ENCODE data around the gene TMEM247. TPM values are rescaled to one million over a fixed set of nuclear protein-coding genes. Genes with fewer than 3 reads are reported as not detected.

Gene TMEM247
- total and polyA plus RNA-seq, 10 of the 15 experiments (the other 5 are each of a cell fraction or from before 2014, with no cell fraction given), result not detected

GRCh38 chr2:46435353-46435752, 44.0 kb upstream of the TMEM247 start (continued):
- TF ChIP-seq RELB (IDR thresholded peaks at IDR 0.05; ENCODE audit: low read depth), result 0 out of 2 replicates have a peak, but pooled peaks have one; percentile 51
- no peak for TF ChIP-seq ZNF592 (IDR thresholded peaks at IDR 0.05)
- TF ChIP-seq EP300 (IDR thresholded peaks at IDR 0.05; ENCODE audit: borderline replicate concordance in 1 of 2, control insufficient read depth in 1 of 2, low read depth in 2 of 2, low read length in 2 of 2), result peak in 1 of 2 experiments; percentile 48; a peak in 1 of 4 replicates
- TF ChIP-seq ZNF24 (IDR thresholded peaks at IDR 0.05), result no peak
- no peak for TF ChIP-seq RELA (IDR thresholded peaks at IDR 0.05; ENCODE audit: borderline replicate concordance, partially characterized antibody)
- no peak for TF ChIP-seq ZNF207 (IDR thresholded peaks at IDR 0.05; ENCODE audit: borderline replicate concordance)
- TF ChIP-seq PRDM15 (CRISPR knock-in tag; IDR thresholded peaks at IDR 0.05), result no peak
- TF ChIP-seq SMAD1 (IDR thresholded peaks at IDR 0.05; ENCODE audit: low read depth, partially characterized antibody), result no peak
- TF ChIP-seq NR2C1 (IDR thresholded peaks at IDR 0.05), result no peak
- TF ChIP-seq BCL11A (IDR thresholded peaks at IDR 0.05; ENCODE audit: low read depth, low read length), result 0 out of 2 replicates have a peak, but pooled peaks have one; percentile 16
- TF ChIP-seq MAX (IDR thresholded peaks at IDR 0.05; ENCODE audit: low read depth, low read length), result no peak
- TF ChIP-seq MYB (IDR thresholded peaks at IDR 0.05; ENCODE audit: borderline replicate concordance, low read depth, low read length), result no peak
- no peak for TF ChIP-seq SP1 (IDR thresholded peaks at IDR 0.05; ENCODE audit: low read depth, low read length)
- no peak for TF ChIP-seq FOXK2 (IDR thresholded peaks at IDR 0.05)
- peak; percentile 39; the same call in 1 of the 2 replicates for TF ChIP-seq BACH1 (IDR thresholded peaks at IDR 0.05; ENCODE audit: borderline replicate concordance)
- no peak for TF ChIP-seq ELK1 (IDR thresholded peaks at IDR 0.05; ENCODE audit: low read depth, low read length)

Data from GM12878 (cell line).